Endodermal cell (in vitro differentiated cells): Measurements from ENCODE around the gene ALDH7A1. TPM values are rescaled to one million over a fixed set of nuclear protein-coding genes. Genes with fewer than 3 reads are reported as not detected.
"Not testable (repeated sequence)": the region's sequence is repeated elsewhere in the genome, so short reads cannot be mapped to it uniquely, and the experiment has no call there.

Experiments
- DNase-seq: peaks from one replicate; pipeline ENCODE4 v3.0.0-alpha.2; 2017
- H3K27ac ChIP-seq: 2 replicates; pipeline ENCODE4 v1.5.1; 2013; ENCODE audit warnings: mild to moderate bottlenecking, low read depth, low read length, moderate library complexity
- H3K27me3 ChIP-seq: 2 replicates; pipeline ENCODE4 v1.6.1; 2013; ENCODE audit warnings: mild to moderate bottlenecking, low read length, moderate library complexity; ENCODE audit not compliant: insufficient read depth, control insufficient read depth, poor library complexity, severe bottlenecking
- H3K36me3 ChIP-seq: 2 replicates; pipeline ENCODE4 v1.7.0; 2013; ENCODE audit warnings: mild to moderate bottlenecking, low read length, moderate library complexity; ENCODE audit not compliant: control insufficient read depth, insufficient read depth
- H3K4me1 ChIP-seq: one replicate; pipeline ENCODE4 v1.7.0; 2013; ENCODE audit warnings: low read length; ENCODE audit not compliant: control insufficient read depth, insufficient read depth
- H3K4me3 ChIP-seq: 2 replicates; pipeline ENCODE4 v1.5.1; 2013; ENCODE audit warnings: mild to moderate bottlenecking, low read length, moderate library complexity
- H3K9ac ChIP-seq: 2 replicates; pipeline ENCODE4 v1.6.1; 2013; ENCODE audit warnings: mild to moderate bottlenecking, low read length, moderate library complexity; ENCODE audit not compliant: poor library complexity, severe bottlenecking; ENCODE audit errors: extremely low read depth
- H3K9me3 ChIP-seq: 2 replicates; pipeline ENCODE4 v1.6.1; 2013; ENCODE audit warnings: mild to moderate bottlenecking, low read length, moderate library complexity; ENCODE audit not compliant: control insufficient read depth
- H3K27ac Mint-ChIP-seq: 2 replicates; pipeline ENCODE4 v1.8.0; 2020; ENCODE audit warnings: mixed read lengths
- H3K27me3 Mint-ChIP-seq: 2 replicates; pipeline ENCODE4 v1.8.0; 2021; ENCODE audit warnings: mild to moderate bottlenecking, mixed read lengths; ENCODE audit not compliant: insufficient read depth
- H3K36me3 Mint-ChIP-seq: 2 replicates; pipeline ENCODE4 v1.8.0; 2020; ENCODE audit warnings: low read depth, mixed read lengths
- H3K4me1 Mint-ChIP-seq: 2 replicates; pipeline ENCODE4 v1.8.0; 2020; ENCODE audit warnings: mixed read lengths
- H3K4me3 Mint-ChIP-seq: 2 replicates; pipeline ENCODE4 v1.8.0; 2020; ENCODE audit warnings: mild to moderate bottlenecking, moderate library complexity, mixed read lengths
- H3K9me3 Mint-ChIP-seq: 2 replicates; pipeline ENCODE4 v1.8.0; 2020; ENCODE audit warnings: mild to moderate bottlenecking, mixed read lengths
- WGBS, 2 experiments: methylation state at CpG; one replicate each; pipeline versions ENCODE4 v1.1.5 to v1.1.7; 2013; ENCODE audit warnings: missing lambda C conversion rate in 2 of 2, mixed read lengths in 1 of 2; ENCODE audit not compliant: insufficient coverage in 1 of 2, insufficient read length in 1 of 2; 5-methylcytosine and 5-hydroxymethylcytosine counted together
- total RNA-seq, 2 donors: library from RNA; stranded (reverse); fragmentation: NEBNext Ultra II Directional in 1 of 2; extraction: Animal tissue kit (Norgen Biotek cat#: 25700) in 1 of 2; gene quantifications; 2 replicates in 1 of 2; 3 replicates in 1 of 2; pipeline ENCODE4 v1.2.1, GENCODE V29; 2021
- TF ChIP-seq, protein P1 (sequence below): fragments of 200-600 bp; sonication (generic); conservative IDR thresholded peaks from 2 replicates; pipeline ENCODE4 v1.5.0; 2021; ENCODE audit warnings: antibody characterized with exemption, mild to moderate bottlenecking

Gene ALDH7A1
- total RNA-seq, 2 donors from 2014 or later: 133 to 192 TPM

DNA sequence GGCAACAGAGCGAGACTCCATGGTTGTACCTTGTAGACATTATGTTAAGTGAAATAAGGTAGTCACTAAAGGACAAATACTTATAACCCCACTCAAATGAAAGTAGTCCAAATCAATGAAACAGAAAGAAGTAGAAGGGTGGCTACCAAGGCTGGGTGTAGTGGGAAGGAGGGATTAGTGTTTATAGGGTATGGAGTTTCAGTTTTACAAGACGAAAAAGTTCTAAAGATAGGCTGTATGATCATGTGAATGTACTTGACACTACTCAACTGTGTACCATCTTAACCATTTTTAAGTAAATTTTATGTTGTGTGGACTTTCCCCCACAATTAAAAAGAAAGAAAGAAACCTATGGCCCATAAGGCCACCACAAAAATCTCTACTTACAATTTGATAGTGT, 32.2 kb downstream of the ALDH7A1 start:
- Mint-ChIP-seq H3K36me3 (peaks cover 67% of the 10 kb centered on the region), H3K4me3 (no peak overlapping the region), H3K4me1 (no peaks in the 10 kb centered on the region), H3K27ac (no peak overlapping the region), H3K9me3 (no peaks in the 10 kb centered on the region), H3K27me3 (no peaks in the 10 kb centered on the region)
- Histone ChIP-seq H3K9ac (no peak overlapping the region), H3K4me3 (no peak overlapping the region), H3K27ac (no peak overlapping the region), H3K4me1 (no peaks in the 10 kb centered on the region), H3K36me3 (peaks cover 71% of the 10 kb centered on the region), H3K27me3 (no peaks in the 10 kb centered on the region), H3K9me3 (no peaks in the 10 kb centered on the region)
- TF ChIP-seq, protein P1, sequence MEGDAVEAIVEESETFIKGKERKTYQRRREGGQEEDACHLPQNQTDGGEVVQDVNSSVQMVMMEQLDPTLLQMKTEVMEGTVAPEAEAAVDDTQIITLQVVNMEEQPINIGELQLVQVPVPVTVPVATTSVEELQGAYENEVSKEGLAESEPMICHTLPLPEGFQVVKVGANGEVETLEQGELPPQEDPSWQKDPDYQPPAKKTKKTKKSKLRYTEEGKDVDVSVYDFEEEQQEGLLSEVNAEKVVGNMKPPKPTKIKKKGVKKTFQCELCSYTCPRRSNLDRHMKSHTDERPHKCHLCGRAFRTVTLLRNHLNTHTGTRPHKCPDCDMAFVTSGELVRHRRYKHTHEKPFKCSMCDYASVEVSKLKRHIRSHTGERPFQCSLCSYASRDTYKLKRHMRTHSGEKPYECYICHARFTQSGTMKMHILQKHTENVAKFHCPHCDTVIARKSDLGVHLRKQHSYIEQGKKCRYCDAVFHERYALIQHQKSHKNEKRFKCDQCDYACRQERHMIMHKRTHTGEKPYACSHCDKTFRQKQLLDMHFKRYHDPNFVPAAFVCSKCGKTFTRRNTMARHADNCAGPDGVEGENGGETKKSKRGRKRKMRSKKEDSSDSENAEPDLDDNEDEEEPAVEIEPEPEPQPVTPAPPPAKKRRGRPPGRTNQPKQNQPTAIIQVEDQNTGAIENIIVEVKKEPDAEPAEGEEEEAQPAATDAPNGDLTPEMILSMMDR: no peak
- 93% methylated on average over 2 of the region's 2 CpGs; no CpG with 5 or more reads in 1 of the 2 experiments for WGBS, 2 experiments
- no peak for DNase-seq

DNA sequence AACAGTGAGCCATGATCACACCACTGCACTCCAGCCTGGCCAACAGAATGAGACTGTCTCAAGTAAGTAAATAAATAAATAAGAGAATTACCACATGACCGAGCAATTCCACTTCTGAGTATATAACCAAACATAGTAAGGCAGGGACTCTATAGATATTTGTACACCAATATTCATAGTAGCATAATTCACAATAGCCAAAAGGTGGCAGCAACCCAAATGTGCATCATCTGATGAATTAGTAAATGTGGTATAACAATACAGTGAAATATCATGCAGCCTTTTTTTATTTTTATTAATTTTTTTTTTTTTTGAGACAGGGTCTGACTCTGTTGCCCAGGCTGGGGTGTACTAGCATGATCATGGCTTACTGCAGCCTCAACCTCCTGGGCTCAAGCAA, 33.1 kb downstream of the ALDH7A1 start:
- H3K27me3 Mint-ChIP-seq: no peaks in the 10 kb centered on the region
- H3K4me3 ChIP-seq: no peak overlapping the region
- H3K4me1 ChIP-seq: no peaks in the 10 kb centered on the region
- no peaks in the 10 kb centered on the region for H3K27me3 ChIP-seq
- WGBS, 2 experiments: 100% methylated on average over 1 of the region's 1 CpG; no CpG with 5 or more reads in 1 of the 2 experiments
- H3K27ac Mint-ChIP-seq: no peak overlapping the region
- no peaks in the 10 kb centered on the region for H3K4me1 Mint-ChIP-seq
- H3K36me3 Mint-ChIP-seq: peaks cover 61% of the 10 kb centered on the region
- TF ChIP-seq, protein P1: no peak
- H3K9me3 Mint-ChIP-seq: no peaks in the 10 kb centered on the region
- H3K4me3 Mint-ChIP-seq: no peak overlapping the region
- no peak overlapping the region for H3K9ac ChIP-seq
- no peaks in the 10 kb centered on the region for H3K9me3 ChIP-seq
- peaks cover 70% of the 10 kb centered on the region for H3K36me3 ChIP-seq
- no peak overlapping the region for H3K27ac ChIP-seq
- no peak for DNase-seq

DNA sequence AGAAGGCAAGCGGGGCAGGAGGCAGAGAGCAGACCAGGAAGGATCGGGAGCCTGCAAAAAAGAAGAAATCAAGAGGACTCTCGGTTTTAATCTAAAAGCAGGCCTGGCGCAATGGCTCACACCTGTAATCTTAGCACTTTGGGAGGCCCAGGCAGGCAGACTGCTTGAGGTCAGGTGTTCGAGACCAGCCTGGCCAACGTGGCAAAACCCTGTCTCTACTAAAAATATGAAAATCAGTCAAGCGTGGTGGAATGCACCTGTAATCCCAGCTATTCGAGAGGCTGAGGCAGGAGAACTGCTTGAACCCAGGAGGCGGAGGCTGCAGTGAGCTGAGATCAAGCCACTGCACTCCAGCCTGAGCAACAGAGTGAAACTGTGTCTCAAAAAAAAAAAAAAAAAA, 39.9 kb downstream of the ALDH7A1 start:
- H3K9me3 ChIP-seq, H3K4me3 ChIP-seq, H3K4me1 ChIP-seq, H3K27me3 Mint-ChIP-seq, H3K4me1 Mint-ChIP-seq, H3K27me3 ChIP-seq, DNase-seq, H3K27ac ChIP-seq, H3K9me3 Mint-ChIP-seq, H3K27ac Mint-ChIP-seq, H3K4me3 Mint-ChIP-seq, H3K9ac ChIP-seq: not testable (repeated sequence)
- peaks cover 68% of the 10 kb centered on the region for H3K36me3 Mint-ChIP-seq
- H3K36me3 ChIP-seq: peaks cover 82% of the 10 kb centered on the region
- 91 to 98% methylated on average over 7 to 9 of the region's 9 CpGs for WGBS, 2 experiments

DNA sequence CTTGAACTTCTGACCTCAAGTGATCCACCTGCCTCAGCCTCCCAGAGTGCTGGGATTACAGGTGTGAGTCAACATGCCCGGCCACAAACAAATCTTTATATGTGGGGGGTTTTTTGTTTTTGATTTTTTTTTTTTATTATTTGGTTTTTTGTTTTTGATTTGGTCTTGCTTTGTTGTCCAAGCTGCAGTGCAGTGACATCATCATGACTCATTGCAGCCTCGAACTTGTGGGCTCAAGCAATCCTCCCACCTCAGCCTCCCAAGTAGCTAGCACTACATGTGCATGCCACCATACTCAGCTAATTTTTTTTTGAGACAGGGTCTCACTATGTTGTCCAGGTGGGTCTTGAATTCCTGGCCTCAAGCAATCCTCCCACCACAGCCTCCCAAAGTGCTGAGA, 42.4 kb downstream of the ALDH7A1 start:
- Mint-ChIP-seq H3K4me3 (no peak overlapping the region), H3K36me3 (peaks cover 69% of the 10 kb centered on the region), H3K27me3 (no peaks in the 10 kb centered on the region), H3K9me3 (no peaks in the 10 kb centered on the region), H3K27ac (no peak overlapping the region), H3K4me1 (no peaks in the 10 kb centered on the region)
- H3K9ac ChIP-seq: no peak overlapping the region
- H3K27ac ChIP-seq: no peak overlapping the region
- DNase-seq: no peak
- H3K27me3 ChIP-seq: no peaks in the 10 kb centered on the region
- TF ChIP-seq, protein P1: no peak
- peaks cover 81% of the 10 kb centered on the region for H3K36me3 ChIP-seq
- H3K4me1 ChIP-seq: no peaks in the 10 kb centered on the region
- H3K9me3 ChIP-seq: no peaks in the 10 kb centered on the region
- no peak overlapping the region for H3K4me3 ChIP-seq
- WGBS, 2 experiments: 94 to 100% methylated on average over 1 to 2 of the region's 2 CpGs
